HG03039 (cell line): ENCODE measurements around the gene PPP2R2B.

Source experiments
- ATAC-seq: cut with Tn5 transposase; IDR thresholded peaks from one replicate; pipeline ENCODE4 v1.9.1; 2021; ENCODE audit warnings: mild to moderate bottlenecking, moderate library complexity; ENCODE audit not compliant: unreplicated experiment

PPP2R2B gene

GRCh38 chr5:146704949-146705665 lies 173.4 kb downstream of the PPP2R2B start:
- ATAC-seq = no peak

- ATAC-seq = no peak
Observed at GRCh38 chr5:146703899-146704298, 174.7 kb downstream of the PPP2R2B start.

GRCh38 chr5:146703499-146703898 lies 175.1 kb downstream of the PPP2R2B start:
- ATAC-seq = no peak

GRCh38 chr5:146699664-146700418 lies 178.7 kb downstream of the PPP2R2B start:
- no peak for ATAC-seq

GRCh38 chr5:146699138-146699537 lies 179.4 kb downstream of the PPP2R2B start:
- no peak for ATAC-seq

- no peak for ATAC-seq
Observed at GRCh38 chr5:146698651-146699050, 179.9 kb downstream of the PPP2R2B start.

- no peak for ATAC-seq
Observed at GRCh38 chr5:146697211-146697610, 181.3 kb downstream of the PPP2R2B start.

- ATAC-seq = no peak
Observed at GRCh38 chr5:146695646-146696045, 182.9 kb downstream of the PPP2R2B start.

GRCh38 chr5:146690880-146691355 lies 187.6 kb downstream of the PPP2R2B start:
- ATAC-seq = no peak

GRCh38 chr5:146687630-146688029 lies 190.9 kb downstream of the PPP2R2B start:
- no peak for ATAC-seq

- no peak for ATAC-seq
Observed at GRCh38 chr5:146683861-146684260, 194.7 kb downstream of the PPP2R2B start.

- ATAC-seq = no peak
Observed at GRCh38 chr5:146682899-146683532, 195.5 kb downstream of the PPP2R2B start.

- ATAC-seq = no peak
Observed at GRCh38 chr5:146681585-146682105, 196.9 kb downstream of the PPP2R2B start.

GRCh38 chr5:146680846-146681584 lies 197.5 kb downstream of the PPP2R2B start:
- ATAC-seq = no peak

GRCh38 chr5:146675636-146676035 lies 202.9 kb downstream of the PPP2R2B start:
- no peak for ATAC-seq

- no peak for ATAC-seq
Observed at GRCh38 chr5:146672866-146673265, 205.7 kb downstream of the PPP2R2B start.

- no peak for ATAC-seq
Observed at GRCh38 chr5:146671561-146672295, 206.8 kb downstream of the PPP2R2B start.

GRCh38 chr5:146669656-146670055 lies 208.9 kb downstream of the PPP2R2B start:
- no peak for ATAC-seq

- no peak for ATAC-seq
Observed at GRCh38 chr5:146667633-146668272, 210.8 kb downstream of the PPP2R2B start.

GRCh38 chr5:146662229-146662628 lies 216.3 kb downstream of the PPP2R2B start:
- ATAC-seq = no peak
